Measurements from ENCODE around the gene TNNT3. TPM values are rescaled to one million over a fixed set of nuclear protein-coding genes. Genes with fewer than 3 reads are reported as not detected.
A peak's percentile ranks its signal among the peaks of the same experiment; 100 is the strongest.

TNNT3 gene
- polyA plus RNA-seq, 12 donors = 2,865 to 9,652 (median 5,402) TPM

GRCh38 chr11:1920909-1921573 is 1.5 kb downstream of the TNNT3 start:
- DNase-seq = no peak

GRCh38 chr11:1921574-1922141 is 2.2 kb downstream of the TNNT3 start:
- DNase-seq = peak; percentile 96

- peak; percentile 83 for DNase-seq
Measured at GRCh38 chr11:1922481-1923081, 3.1 kb downstream of the TNNT3 start.

GRCh38 chr11:1923201-1923956 is 3.9 kb downstream of the TNNT3 start:
- no peak for DNase-seq

- no peak for DNase-seq
Measured at GRCh38 chr11:1924181-1924580, 4.7 kb downstream of the TNNT3 start.

- no peak for DNase-seq
Measured at GRCh38 chr11:1924646-1925372, 5.3 kb downstream of the TNNT3 start.

- no peak for DNase-seq
Measured at GRCh38 chr11:1925373-1926155, 6.1 kb downstream of the TNNT3 start.

GRCh38 chr11:1926156-1927025 is 6.9 kb downstream of the TNNT3 start:
- no peak for DNase-seq

GRCh38 chr11:1927026-1927847 is 7.7 kb downstream of the TNNT3 start:
- DNase-seq = peak; percentile 79

- no peak for DNase-seq
Measured at GRCh38 chr11:1927848-1928469, 8.5 kb downstream of the TNNT3 start.

GRCh38 chr11:1928470-1928890 is 9.0 kb downstream of the TNNT3 start:
- DNase-seq = no peak

- no peak for DNase-seq
Measured at GRCh38 chr11:1928891-1929541, 9.5 kb downstream of the TNNT3 start.

GRCh38 chr11:1929621-1930461 is 10.3 kb downstream of the TNNT3 start:
- DNase-seq = no peak

GRCh38 chr11:1930462-1930830 is 10.9 kb downstream of the TNNT3 start:
- no peak for DNase-seq

GRCh38 chr11:1931341-1932104 is 12.0 kb downstream of the TNNT3 start:
- peak; percentile 82 for DNase-seq

GRCh38 chr11:1932105-1932480 is 12.6 kb downstream of the TNNT3 start:
- no peak for DNase-seq

All from muscle of arm (tissue), 12 donors.